ENCODE measurements around the gene ANKRD50.

GRCh38 chr4:124740501-124740900, 28.0 kb upstream of the ANKRD50 start:
- TF ChIP-seq CTCF (IDR thresholded peaks at IDR 0.05) (no peak), POLR2A (IDR thresholded peaks at IDR 0.05) (no peak)

Data from esophagus squamous epithelium (tissue), 4 donors.